ENCODE data around the gene CD83. TPM values are rescaled to one million over a fixed set of nuclear protein-coding genes. Genes with fewer than 3 reads are reported as not detected.

CD83 gene
- polyA plus RNA-seq, 1 experiment = 0.85 TPM

DNA sequence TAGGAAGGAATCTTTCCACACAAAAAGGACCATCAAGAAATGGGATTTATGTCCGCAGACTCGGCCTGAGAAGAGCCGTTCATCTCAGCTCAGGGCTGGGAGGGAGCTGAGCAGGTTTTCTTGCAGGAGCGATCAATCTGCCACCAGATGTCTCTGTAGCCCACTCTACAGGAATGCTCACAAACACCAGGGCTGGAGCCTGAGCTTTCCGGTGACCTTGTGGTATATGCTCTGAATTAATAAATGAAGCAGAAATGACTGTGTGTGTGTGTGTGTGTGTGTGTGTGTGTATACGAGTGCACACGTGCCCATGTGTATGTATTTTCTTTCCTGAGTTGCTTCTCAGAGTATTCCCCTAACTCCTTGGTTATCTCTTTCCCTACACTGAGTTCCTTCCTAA, 12.0 kb downstream of the CD83 start:
- no peak for DNase-seq (ENCODE audit: low read depth)
- CTCF ChIA-PET = interaction anchor here (0.6 to 2.7 kb wide), 18 partner anchors 9 to 1514 kb away, joined by 3 to 19 read pairs (median 4); no protein-coding TSS in a partner anchor
- no peak overlapping the region for H3K4me3 ChIP-seq (ENCODE audit: low read depth, low read length)
- POLR2A ChIA-PET = no interaction called here
- H3K36me3 ChIP-seq (ENCODE audit: control insufficient read depth, insufficient read depth, low read length) = no peaks in the 10 kb centered on the region
- peak; percentile 62 for TF ChIP-seq CTCF (IDR thresholded peaks at IDR 0.05; ENCODE audit: insufficient read depth, low read depth, low read length)
- H3K27me3 ChIP-seq (ENCODE audit: control insufficient read depth, insufficient read depth, low read length) = no peaks in the 10 kb centered on the region

DNA sequence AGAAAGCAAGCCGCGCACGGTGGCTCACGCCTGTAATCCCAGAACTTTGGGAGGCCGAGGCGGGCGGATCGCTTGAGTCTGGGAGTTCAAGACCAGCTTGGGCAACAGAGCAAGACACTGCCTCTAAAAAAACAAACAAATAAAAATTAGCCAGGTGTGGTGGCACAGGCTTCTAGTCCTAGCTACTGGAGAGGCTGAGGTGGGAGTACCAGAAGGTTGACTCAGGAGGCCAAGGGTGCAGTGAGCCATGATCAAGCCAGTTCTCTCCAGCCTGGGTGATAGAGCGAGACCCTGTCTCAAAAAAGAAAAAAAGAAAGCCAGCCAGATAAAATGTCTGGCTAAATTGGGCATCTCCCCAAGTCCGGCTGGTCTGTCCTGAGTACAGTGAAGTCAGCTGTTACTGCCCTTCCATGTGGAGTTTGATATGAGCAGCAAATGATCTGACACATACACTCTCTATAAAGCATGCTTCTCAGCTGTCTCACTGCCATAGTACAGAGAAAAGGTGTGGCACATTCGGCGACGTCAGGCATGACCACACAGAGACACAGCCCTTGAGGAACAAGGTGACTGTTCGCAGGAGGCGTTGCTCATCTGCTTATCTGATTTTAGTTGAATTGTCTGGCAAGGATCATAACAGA, 13.0 kb downstream of the CD83 start:
- Histone ChIP-seq H3K36me3 (ENCODE audit: control insufficient read depth, insufficient read depth, low read length) (no peaks in the 10 kb centered on the region), H3K27me3 (ENCODE audit: control insufficient read depth, insufficient read depth, low read length) (no peaks in the 10 kb centered on the region), H3K4me3 (ENCODE audit: low read depth, low read length) (no peak overlapping the region)
- ChIA-PET CTCF (interaction anchor here (0.6 to 1.8 kb wide), 7 partner anchors 8 to 1490 kb away, joined by 3 to 9 read pairs (median 6); no protein-coding TSS in a partner anchor), POLR2A (no interaction called here)
- no peak for DNase-seq (ENCODE audit: low read depth)
- TF ChIP-seq CTCF (IDR thresholded peaks at IDR 0.05; ENCODE audit: insufficient read depth, low read depth, low read length) = no peak

DNA sequence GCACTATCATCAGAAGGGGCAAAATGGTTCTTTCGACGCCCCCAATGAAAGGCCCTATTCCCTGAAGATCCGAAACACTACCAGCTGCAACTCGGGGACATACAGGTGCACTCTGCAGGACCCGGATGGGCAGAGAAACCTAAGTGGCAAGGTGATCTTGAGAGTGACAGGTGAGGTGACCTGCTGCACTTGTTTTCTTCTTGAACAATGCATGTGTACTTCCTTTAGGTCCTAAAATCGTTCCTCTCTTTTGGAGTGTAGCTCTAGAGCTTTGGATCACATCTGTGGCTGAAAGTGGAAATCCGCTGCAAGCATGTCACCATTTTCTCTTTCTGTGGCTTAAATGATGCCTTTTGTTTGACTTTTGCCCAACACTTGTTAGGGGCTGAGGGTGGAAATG, 14.0 kb downstream of the CD83 start:
- Histone ChIP-seq H3K36me3 (ENCODE audit: control insufficient read depth, insufficient read depth, low read length) (no peaks in the 10 kb centered on the region), H3K27me3 (ENCODE audit: control insufficient read depth, insufficient read depth, low read length) (no peaks in the 10 kb centered on the region), H3K4me3 (ENCODE audit: low read depth, low read length) (no peak overlapping the region)
- ChIA-PET POLR2A (no interaction called here), CTCF (no interaction called here)
- TF ChIP-seq CTCF (IDR thresholded peaks at IDR 0.05; ENCODE audit: insufficient read depth, low read depth, low read length) = no peak
- no peak for DNase-seq (ENCODE audit: low read depth)

GRCh38 chr6:14132244-14132920, 14.8 kb downstream of the CD83 start:
- no peak for TF ChIP-seq CTCF (IDR thresholded peaks at IDR 0.05; ENCODE audit: insufficient read depth, low read depth, low read length)
- DNase-seq (ENCODE audit: low read depth) = no peak
- Histone ChIP-seq H3K4me3 (ENCODE audit: low read depth, low read length) (no peak overlapping the region), H3K27me3 (ENCODE audit: control insufficient read depth, insufficient read depth, low read length) (no peaks in the 10 kb centered on the region), H3K36me3 (ENCODE audit: control insufficient read depth, insufficient read depth, low read length) (no peaks in the 10 kb centered on the region)
- POLR2A ChIA-PET = no interaction called here
- CTCF ChIA-PET = no interaction called here

DNA sequence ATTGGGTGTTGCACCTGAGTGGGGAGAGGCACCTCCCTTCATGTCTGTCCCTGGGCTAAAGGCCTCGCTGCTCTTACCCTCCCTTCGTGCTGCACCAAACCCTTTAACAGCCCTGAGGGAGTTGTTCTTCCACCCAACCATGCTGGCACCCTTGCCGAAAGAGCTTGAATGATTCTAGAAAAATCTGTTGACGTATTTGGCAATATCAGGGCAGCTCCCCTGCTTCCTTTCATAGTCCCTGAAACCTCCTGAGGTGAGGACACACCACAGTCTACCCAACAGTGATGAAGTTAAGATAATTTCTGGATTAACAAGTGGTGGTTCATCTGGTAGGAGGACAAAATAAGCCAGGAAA, 15.3 kb downstream of the CD83 start:
- POLR2A ChIA-PET = no interaction called here

More for the DNA sequence above, 15.3 kb downstream of the CD83 start:
- DNase-seq (ENCODE audit: low read depth) = no peak
- Histone ChIP-seq H3K36me3 (ENCODE audit: control insufficient read depth, insufficient read depth, low read length) (no peaks in the 10 kb centered on the region), H3K4me3 (ENCODE audit: low read depth, low read length) (no peak overlapping the region), H3K27me3 (ENCODE audit: control insufficient read depth, insufficient read depth, low read length) (no peaks in the 10 kb centered on the region)
- no peak for TF ChIP-seq CTCF (IDR thresholded peaks at IDR 0.05; ENCODE audit: insufficient read depth, low read depth, low read length)
- CTCF ChIA-PET = no interaction called here
